Panc1 (cell line): Measurements from ENCODE around the gene TPCN1.

Source experiments
- POLR2AphosphoS5 ChIP-seq: IDR thresholded peaks from 2 replicates; pipeline ENCODE4 v1.6.1; 2012; ENCODE audit warnings: mild to moderate bottlenecking, low read depth, low read length, moderate library complexity
- TCF7L2 ChIP-seq: IDR thresholded peaks from 2 replicates; pipeline ENCODE4 v1.6.1; 2011; ENCODE audit warnings: mild to moderate bottlenecking, low read depth, low read length, inconsistent platforms
- TF ChIP-seq, protein P1 (sequence below): fragments of 450-650 bp; IDR thresholded peaks from 2 replicates; pipeline ENCODE4 v1.5.1; 2017; ENCODE audit warnings: mild to moderate bottlenecking
- TF ChIP-seq, protein P2 (sequence below), 2 experiments: IDR thresholded peaks; 2 replicates each; pipeline ENCODE4 v1.6.1; 2011 to 2012; ENCODE audit warnings: low read depth in 2 of 2, control low read depth in 1 of 2, low read length in 1 of 2, mild to moderate bottlenecking in 1 of 2, moderate library complexity in 1 of 2; ENCODE audit not compliant: insufficient read depth in 1 of 2

DNA sequence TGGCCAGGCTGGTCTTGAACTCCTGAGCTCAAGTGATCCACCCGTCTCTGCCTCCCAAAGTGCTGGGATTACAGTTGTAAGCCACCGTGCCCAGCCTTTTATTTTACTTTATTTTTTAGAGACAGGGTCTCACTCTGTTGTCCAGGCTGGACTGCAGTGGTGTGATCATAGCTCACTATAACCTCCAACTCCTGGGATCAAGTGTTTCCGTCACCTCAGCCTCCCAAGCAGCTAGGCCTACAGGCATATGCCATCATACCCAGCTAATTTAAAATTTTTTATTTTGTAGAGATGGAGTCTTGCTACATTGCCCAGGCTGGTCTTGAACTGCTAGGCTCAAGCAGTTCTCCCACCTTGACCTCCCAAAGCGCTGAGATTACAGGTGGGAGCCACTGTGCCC is 3.7 kb downstream of the TPCN1 start:
- TF ChIP-seq, protein P1, sequence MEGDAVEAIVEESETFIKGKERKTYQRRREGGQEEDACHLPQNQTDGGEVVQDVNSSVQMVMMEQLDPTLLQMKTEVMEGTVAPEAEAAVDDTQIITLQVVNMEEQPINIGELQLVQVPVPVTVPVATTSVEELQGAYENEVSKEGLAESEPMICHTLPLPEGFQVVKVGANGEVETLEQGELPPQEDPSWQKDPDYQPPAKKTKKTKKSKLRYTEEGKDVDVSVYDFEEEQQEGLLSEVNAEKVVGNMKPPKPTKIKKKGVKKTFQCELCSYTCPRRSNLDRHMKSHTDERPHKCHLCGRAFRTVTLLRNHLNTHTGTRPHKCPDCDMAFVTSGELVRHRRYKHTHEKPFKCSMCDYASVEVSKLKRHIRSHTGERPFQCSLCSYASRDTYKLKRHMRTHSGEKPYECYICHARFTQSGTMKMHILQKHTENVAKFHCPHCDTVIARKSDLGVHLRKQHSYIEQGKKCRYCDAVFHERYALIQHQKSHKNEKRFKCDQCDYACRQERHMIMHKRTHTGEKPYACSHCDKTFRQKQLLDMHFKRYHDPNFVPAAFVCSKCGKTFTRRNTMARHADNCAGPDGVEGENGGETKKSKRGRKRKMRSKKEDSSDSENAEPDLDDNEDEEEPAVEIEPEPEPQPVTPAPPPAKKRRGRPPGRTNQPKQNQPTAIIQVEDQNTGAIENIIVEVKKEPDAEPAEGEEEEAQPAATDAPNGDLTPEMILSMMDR = no peak
- TF ChIP-seq POLR2AphosphoS5 = no peak
- TF ChIP-seq, protein P2, sequence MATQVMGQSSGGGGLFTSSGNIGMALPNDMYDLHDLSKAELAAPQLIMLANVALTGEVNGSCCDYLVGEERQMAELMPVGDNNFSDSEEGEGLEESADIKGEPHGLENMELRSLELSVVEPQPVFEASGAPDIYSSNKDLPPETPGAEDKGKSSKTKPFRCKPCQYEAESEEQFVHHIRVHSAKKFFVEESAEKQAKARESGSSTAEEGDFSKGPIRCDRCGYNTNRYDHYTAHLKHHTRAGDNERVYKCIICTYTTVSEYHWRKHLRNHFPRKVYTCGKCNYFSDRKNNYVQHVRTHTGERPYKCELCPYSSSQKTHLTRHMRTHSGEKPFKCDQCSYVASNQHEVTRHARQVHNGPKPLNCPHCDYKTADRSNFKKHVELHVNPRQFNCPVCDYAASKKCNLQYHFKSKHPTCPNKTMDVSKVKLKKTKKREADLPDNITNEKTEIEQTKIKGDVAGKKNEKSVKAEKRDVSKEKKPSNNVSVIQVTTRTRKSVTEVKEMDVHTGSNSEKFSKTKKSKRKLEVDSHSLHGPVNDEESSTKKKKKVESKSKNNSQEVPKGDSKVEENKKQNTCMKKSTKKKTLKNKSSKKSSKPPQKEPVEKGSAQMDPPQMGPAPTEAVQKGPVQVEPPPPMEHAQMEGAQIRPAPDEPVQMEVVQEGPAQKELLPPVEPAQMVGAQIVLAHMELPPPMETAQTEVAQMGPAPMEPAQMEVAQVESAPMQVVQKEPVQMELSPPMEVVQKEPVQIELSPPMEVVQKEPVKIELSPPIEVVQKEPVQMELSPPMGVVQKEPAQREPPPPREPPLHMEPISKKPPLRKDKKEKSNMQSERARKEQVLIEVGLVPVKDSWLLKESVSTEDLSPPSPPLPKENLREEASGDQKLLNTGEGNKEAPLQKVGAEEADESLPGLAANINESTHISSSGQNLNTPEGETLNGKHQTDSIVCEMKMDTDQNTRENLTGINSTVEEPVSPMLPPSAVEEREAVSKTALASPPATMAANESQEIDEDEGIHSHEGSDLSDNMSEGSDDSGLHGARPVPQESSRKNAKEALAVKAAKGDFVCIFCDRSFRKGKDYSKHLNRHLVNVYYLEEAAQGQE (IDR thresholded peaks at IDR 0.05; ENCODE audit: insufficient read depth in 1 of 2, low read depth in 2 of 2, low read length in 1 of 2) = no peak
- TF ChIP-seq TCF7L2 = no peak
